ENCODE measurements around the gene WSCD2.

Gene WSCD2

DNA sequence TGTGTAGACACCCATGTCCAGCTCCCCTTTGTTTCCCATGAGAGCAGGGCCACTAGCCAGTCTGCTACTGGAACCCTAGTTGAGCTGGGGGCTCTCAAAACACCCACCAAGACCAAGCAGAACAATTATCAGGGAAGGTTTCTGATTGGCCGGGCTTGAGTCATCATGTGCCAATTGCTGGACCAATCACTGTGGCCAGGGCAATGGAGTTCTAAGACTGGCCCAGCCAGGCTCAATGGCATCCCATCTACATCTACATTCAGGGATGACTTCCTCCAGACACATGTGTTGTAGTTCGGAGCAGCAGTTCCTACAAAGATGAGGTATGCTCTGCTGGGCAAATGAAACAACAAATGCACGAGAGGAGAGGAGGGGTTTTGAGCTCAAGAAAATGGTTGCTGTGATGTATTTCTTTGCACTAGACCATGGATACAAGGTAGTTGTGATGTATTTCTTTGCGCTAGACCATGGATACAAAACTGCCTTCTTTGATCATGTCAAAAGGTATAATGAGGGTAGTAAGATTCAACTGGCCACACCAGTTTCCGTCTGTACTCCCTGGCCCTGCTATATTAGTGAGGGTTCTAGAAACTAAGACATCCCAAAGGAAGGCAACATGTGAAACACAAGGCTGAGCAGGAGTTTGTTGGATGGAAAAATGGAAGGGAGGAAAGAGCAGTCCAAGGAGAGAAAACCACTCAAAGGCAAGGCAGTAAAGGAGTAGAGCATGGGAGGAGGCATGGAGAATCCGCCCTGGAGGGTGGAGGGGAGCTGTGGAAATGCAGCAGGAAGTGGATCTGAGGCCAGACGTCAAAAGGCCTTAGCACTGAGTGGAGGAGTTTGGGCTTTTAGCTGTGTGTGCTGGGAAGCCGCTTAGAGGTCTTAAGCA lies 8.9 kb upstream of the WSCD2 start:
- H3K36me3 Mint-ChIP-seq (ENCODE audit: low read depth), result no peaks in the 10 kb centered on the region
- peak overlapping the region in 1 of 3 experiments; percentile 5 for H3K27ac Mint-ChIP-seq
- TF ChIP-seq CTCF (IDR thresholded peaks at IDR 0.05; ENCODE audit: unreplicated experiment in 3 of 3), result no peak
- H3K27me3 Mint-ChIP-seq (ENCODE audit: low read depth), result peaks cover 9% of the 10 kb centered on the region
- H3K4me1 Mint-ChIP-seq, result peaks cover 10% of the 10 kb centered on the region
- no peak overlapping the region for H3K4me3 Mint-ChIP-seq
- peaks cover 3% of the 10 kb centered on the region for H3K9me3 Mint-ChIP-seq

- no peak for TF ChIP-seq CTCF (IDR thresholded peaks at IDR 0.05; ENCODE audit: unreplicated experiment in 3 of 3)
- peaks cover 5% of the 10 kb centered on the region for H3K4me1 Mint-ChIP-seq
- H3K27me3 Mint-ChIP-seq (ENCODE audit: low read depth), result peaks cover 9% of the 10 kb centered on the region
- H3K9me3 Mint-ChIP-seq, result peaks cover 3% of the 10 kb centered on the region
- H3K4me3 Mint-ChIP-seq, result no peak overlapping the region
- H3K36me3 Mint-ChIP-seq (ENCODE audit: low read depth), result no peaks in the 10 kb centered on the region
- H3K27ac Mint-ChIP-seq, result peak overlapping the region in 1 of 3 experiments; percentile 5
Measured at GRCh38 chr12:108120863-108121165, 8.3 kb upstream of the WSCD2 start.

DNA sequence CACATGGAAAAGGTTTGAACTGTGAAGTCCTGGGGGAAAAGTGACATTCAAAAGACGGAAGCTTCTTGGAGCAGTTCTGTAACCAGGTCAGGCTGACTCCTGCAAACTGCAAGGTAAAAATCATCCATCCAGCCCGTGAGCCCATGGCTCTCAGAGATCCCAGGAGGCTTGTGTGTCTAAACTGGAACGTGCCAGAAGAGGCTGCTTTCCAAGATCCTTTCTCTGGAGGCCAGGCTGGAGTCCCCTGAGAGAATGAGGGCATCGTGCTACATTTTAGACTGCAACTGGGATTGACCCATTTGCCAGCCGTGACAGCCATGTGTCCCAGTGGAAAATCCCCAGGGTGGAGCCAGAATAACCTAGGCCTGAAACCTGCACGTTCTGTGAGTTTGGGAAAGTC lies 7.8 kb upstream of the WSCD2 start:
- no peak for TF ChIP-seq CTCF (IDR thresholded peaks at IDR 0.05; ENCODE audit: unreplicated experiment in 3 of 3)
- no peak overlapping the region for H3K4me3 Mint-ChIP-seq
- H3K9me3 Mint-ChIP-seq, result peaks cover 3% of the 10 kb centered on the region
- H3K4me1 Mint-ChIP-seq, result peaks cover 5% of the 10 kb centered on the region
- peaks cover 9% of the 10 kb centered on the region for H3K27me3 Mint-ChIP-seq (ENCODE audit: low read depth)
- H3K27ac Mint-ChIP-seq, result no peak overlapping the region
- no peaks in the 10 kb centered on the region for H3K36me3 Mint-ChIP-seq (ENCODE audit: low read depth)

- Mint-ChIP-seq H3K27me3 (ENCODE audit: low read depth) (peaks cover 13% of the 10 kb centered on the region), H3K4me1 (peaks cover 6% of the 10 kb centered on the region), H3K9me3 (peaks cover 3% of the 10 kb centered on the region), H3K36me3 (ENCODE audit: low read depth) (no peaks in the 10 kb centered on the region), H3K27ac (no peak overlapping the region), H3K4me3 (no peak overlapping the region)
- no peak for TF ChIP-seq CTCF (IDR thresholded peaks at IDR 0.05; ENCODE audit: unreplicated experiment in 3 of 3)
Measured at GRCh38 chr12:108121728-108122471, 7.2 kb upstream of the WSCD2 start.

DNA sequence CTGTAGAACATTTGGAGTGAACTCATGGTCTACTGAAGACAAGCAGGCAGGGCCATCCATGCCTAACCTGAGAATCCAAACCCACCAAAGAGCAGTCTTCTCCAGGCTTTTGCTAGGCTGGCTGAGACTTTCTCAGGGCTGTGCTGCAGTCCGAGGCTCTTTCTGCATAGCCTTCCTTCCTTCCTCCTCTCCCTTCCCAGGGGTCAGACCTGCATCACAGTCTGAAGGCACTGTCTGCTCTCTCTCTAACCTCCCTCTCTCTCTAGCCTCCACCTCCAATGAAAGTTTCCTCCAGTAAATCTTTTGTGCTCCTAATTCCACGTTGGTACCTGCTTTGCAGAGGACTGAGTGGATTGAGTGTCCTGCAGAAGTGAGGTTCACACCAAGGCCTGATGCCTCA lies 6.4 kb upstream of the WSCD2 start:
- H3K4me3 Mint-ChIP-seq, result no peak overlapping the region
- no peak for TF ChIP-seq CTCF (IDR thresholded peaks at IDR 0.05; ENCODE audit: unreplicated experiment in 3 of 3)

More for the DNA sequence above, 6.4 kb upstream of the WSCD2 start:
- H3K27me3 Mint-ChIP-seq (ENCODE audit: low read depth), result peaks cover 21% of the 10 kb centered on the region
- peaks cover 13% of the 10 kb centered on the region for H3K4me1 Mint-ChIP-seq
- H3K27ac Mint-ChIP-seq, result no peak overlapping the region
- peaks cover 3% of the 10 kb centered on the region for H3K9me3 Mint-ChIP-seq
- H3K36me3 Mint-ChIP-seq (ENCODE audit: low read depth), result no peaks in the 10 kb centered on the region
